Astrocyte of the hippocampus (primary cell): ENCODE data around the gene TAF7L.
A peak's percentile ranks its signal among the peaks of the same experiment; 100 is the strongest.
"Not testable (repeated sequence)": the region's sequence is repeated elsewhere in the genome, so short reads cannot be mapped to it uniquely, and the experiment has no call there.

Experiments used
- DNase-seq: peaks from one replicate; pipeline ENCODE4 v3.0.0; 2011; ENCODE audit warnings: low read depth, low spot score

TAF7L gene

GRCh38 chrX:101290957-101291603, at the start of gene TAF7L:
Gene TAF7L, minus strand, starts transcription at chrX:101291334. Its CDS starts 3,791 bp downstream, at chrX:101287543.
- peak; percentile 26 for DNase-seq

GRCh38 chrX:101337776-101338271, 46.7 kb upstream of the TAF7L start:
- no peak for DNase-seq

GRCh38 chrX:101334310-101334709, 43.2 kb upstream of the TAF7L start:
- DNase-seq, result not testable (repeated sequence)

GRCh38 chrX:101326600-101326999, 35.5 kb upstream of the TAF7L start:
- not testable (repeated sequence) for DNase-seq

- no peak for DNase-seq
These were observed 12.7 kb upstream of the TAF7L start for GRCh38 chrX:101303790-101304189.

- DNase-seq, result not testable (repeated sequence)
These were observed 4.5 kb upstream of the TAF7L start for GRCh38 chrX:101295603-101296002.

GRCh38 chrX:101287402-101287801, 3.7 kb downstream of the TAF7L start:
- peak; percentile 56 for DNase-seq

- no peak for DNase-seq
These were observed 14.9 kb downstream of the TAF7L start for GRCh38 chrX:101276238-101276637.

GRCh38 chrX:101274198-101274597, 16.9 kb downstream of the TAF7L start:
- no peak for DNase-seq

GRCh38 chrX:101265869-101266428, 25.2 kb downstream of the TAF7L start:
- peak; percentile 18 for DNase-seq

- DNase-seq, result no peak
These were observed 27.4 kb downstream of the TAF7L start for GRCh38 chrX:101263766-101264165.

GRCh38 chrX:101262590-101262989, 28.5 kb downstream of the TAF7L start:
- DNase-seq, result no peak

- DNase-seq, result no peak
These were observed 30.7 kb downstream of the TAF7L start for GRCh38 chrX:101260435-101260834.

GRCh38 chrX:101258259-101258581, 32.9 kb downstream of the TAF7L start:
- DNase-seq, result no peak

- peak; percentile 26 for DNase-seq
These were observed 33.5 kb downstream of the TAF7L start for GRCh38 chrX:101257448-101258258.

GRCh38 chrX:101252634-101253033, 38.5 kb downstream of the TAF7L start:
- DNase-seq, result no peak

GRCh38 chrX:101241531-101241930, 49.6 kb downstream of the TAF7L start:
- no peak for DNase-seq

GRCh38 chrX:101237041-101237440, 54.1 kb downstream of the TAF7L start:
- no peak for DNase-seq

GRCh38 chrX:101232316-101232715, 58.8 kb downstream of the TAF7L start:
- DNase-seq, result no peak

- no peak for DNase-seq
These were observed 60.1 kb downstream of the TAF7L start for GRCh38 chrX:101231080-101231479.

- DNase-seq, result no peak
These were observed 60.5 kb downstream of the TAF7L start for GRCh38 chrX:101230636-101231035.

GRCh38 chrX:101229170-101229569, 62.0 kb downstream of the TAF7L start:
- peak; percentile 55 for DNase-seq

GRCh38 chrX:101223226-101223625, 67.9 kb downstream of the TAF7L start:
- no peak for DNase-seq
